Immature natural killer cell (primary cell): ENCODE measurements around the gene GLRX5. TPM values are rescaled to one million over a fixed set of nuclear protein-coding genes. Genes with fewer than 3 reads are reported as not detected.
"Not testable (repeated sequence)": the region's sequence is repeated elsewhere in the genome, so short reads cannot be mapped to it uniquely, and the experiment has no call there.

Source experiments
- DNase-seq, 3 donors: peaks; one replicate each; pipeline ENCODE4 v3.0.0; 2022; ENCODE audit warnings: mixed read lengths in 1 of 3
- H3K27ac Mint-ChIP-seq, 6 donors: one replicate each; pipeline ENCODE4 v1.8.0; 2020; ENCODE audit warnings: mixed read lengths in 6 of 6, mild to moderate bottlenecking in 5 of 6, inconsistent platforms in 4 of 6, moderate library complexity in 3 of 6
- H3K27me3 Mint-ChIP-seq, 3 donors: one replicate each; pipeline ENCODE4 v1.8.0; 2020 to 2021; ENCODE audit warnings: low read depth in 3 of 3, mild to moderate bottlenecking in 3 of 3, mixed read lengths in 3 of 3, moderate library complexity in 3 of 3, inconsistent platforms in 1 of 3
- H3K36me3 Mint-ChIP-seq, 3 donors: one replicate each; pipeline ENCODE4 v1.8.0; 2020; ENCODE audit warnings: mixed read lengths in 3 of 3, inconsistent platforms in 2 of 3, mild to moderate bottlenecking in 2 of 3
- H3K4me1 Mint-ChIP-seq, 2 donors: one replicate each; pipeline ENCODE4 v1.8.0; 2020; ENCODE audit warnings: inconsistent platforms in 2 of 2, mild to moderate bottlenecking in 2 of 2, mixed read lengths in 2 of 2, moderate library complexity in 1 of 2
- H3K4me3 Mint-ChIP-seq, 5 donors: one replicate each; pipeline ENCODE4 v1.8.0; 2020; ENCODE audit warnings: mild to moderate bottlenecking in 5 of 5, mixed read lengths in 5 of 5, inconsistent platforms in 3 of 5, moderate library complexity in 3 of 5
- H3K9me3 Mint-ChIP-seq, 6 donors: one replicate each; pipeline ENCODE4 v1.8.0; 2020; ENCODE audit warnings: mild to moderate bottlenecking in 6 of 6, mixed read lengths in 6 of 6, inconsistent platforms in 4 of 6, moderate library complexity in 3 of 6
- polyA plus RNA-seq, 3 donors: library from polyadenylated mRNA; unstranded; fragments of 300-500 nt; fragmentation: Illumina TruSeq; gene quantifications; one replicate each; pipeline ENCODE4 v1.2.3, GENCODE V29; 2021

GLRX5 gene
- polyA plus RNA-seq, 3 donors from 2014 or later = 54.5 to 87.1 (median 81.7) TPM

DNA sequence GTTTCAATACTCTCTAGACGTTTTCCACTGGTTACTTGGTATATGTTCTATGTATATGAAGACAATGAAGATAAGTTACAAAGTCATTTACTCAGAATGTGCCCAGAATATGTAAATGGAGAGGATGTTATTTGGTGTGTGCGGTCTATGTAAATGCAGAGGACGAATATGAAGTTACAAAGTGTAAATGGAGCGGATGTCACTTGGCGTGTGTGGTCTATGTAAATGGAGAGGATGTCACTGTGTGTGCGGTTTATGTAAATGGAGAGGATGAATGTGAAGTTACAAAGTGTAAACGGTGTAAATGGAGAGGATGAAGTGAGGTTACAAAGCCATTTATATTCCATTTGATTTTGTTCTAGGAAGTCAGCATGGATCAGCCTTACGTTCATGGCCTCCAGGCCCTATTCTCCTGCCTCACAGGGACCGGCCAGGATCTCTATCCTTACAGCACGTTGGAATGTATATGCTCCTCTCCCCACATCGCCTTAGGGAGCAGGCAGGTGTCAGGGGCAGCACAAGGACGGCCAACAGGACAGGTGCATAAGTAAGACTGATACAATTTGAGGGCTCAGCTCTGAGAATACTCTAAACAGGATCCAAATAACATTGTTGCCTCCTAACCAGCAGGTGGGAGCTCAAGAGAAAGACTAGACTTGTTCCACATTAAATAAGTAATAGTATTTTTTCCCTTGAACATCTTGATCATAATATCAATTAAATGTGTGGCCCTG is 42.4 kb downstream of the GLRX5 start:
- Mint-ChIP-seq H3K4me1 (no peaks in the 10 kb centered on the region), H3K27me3 (peaks cover 0 to 10% (median 2%) of the 10 kb centered on the region in 3 donors), H3K36me3 (no peaks in the 10 kb centered on the region), H3K9me3 (no peaks in the 10 kb centered on the region), H3K27ac (no peak overlapping the region), H3K4me3 (no peak overlapping the region)
- DNase-seq = no peak

- H3K27me3 Mint-ChIP-seq = peaks cover 0 to 10% (median 2%) of the 10 kb centered on the region in 3 donors
- no peak overlapping the region for H3K4me3 Mint-ChIP-seq
- peak overlapping the region in 1 of 6 donors; percentile 34 for H3K27ac Mint-ChIP-seq
- DNase-seq = no peak
- H3K9me3 Mint-ChIP-seq = no peaks in the 10 kb centered on the region
- H3K4me1 Mint-ChIP-seq = no peaks in the 10 kb centered on the region
- H3K36me3 Mint-ChIP-seq = no peaks in the 10 kb centered on the region
Observed at GRCh38 chr14:95577870-95578269, 43.0 kb downstream of the GLRX5 start.

DNA sequence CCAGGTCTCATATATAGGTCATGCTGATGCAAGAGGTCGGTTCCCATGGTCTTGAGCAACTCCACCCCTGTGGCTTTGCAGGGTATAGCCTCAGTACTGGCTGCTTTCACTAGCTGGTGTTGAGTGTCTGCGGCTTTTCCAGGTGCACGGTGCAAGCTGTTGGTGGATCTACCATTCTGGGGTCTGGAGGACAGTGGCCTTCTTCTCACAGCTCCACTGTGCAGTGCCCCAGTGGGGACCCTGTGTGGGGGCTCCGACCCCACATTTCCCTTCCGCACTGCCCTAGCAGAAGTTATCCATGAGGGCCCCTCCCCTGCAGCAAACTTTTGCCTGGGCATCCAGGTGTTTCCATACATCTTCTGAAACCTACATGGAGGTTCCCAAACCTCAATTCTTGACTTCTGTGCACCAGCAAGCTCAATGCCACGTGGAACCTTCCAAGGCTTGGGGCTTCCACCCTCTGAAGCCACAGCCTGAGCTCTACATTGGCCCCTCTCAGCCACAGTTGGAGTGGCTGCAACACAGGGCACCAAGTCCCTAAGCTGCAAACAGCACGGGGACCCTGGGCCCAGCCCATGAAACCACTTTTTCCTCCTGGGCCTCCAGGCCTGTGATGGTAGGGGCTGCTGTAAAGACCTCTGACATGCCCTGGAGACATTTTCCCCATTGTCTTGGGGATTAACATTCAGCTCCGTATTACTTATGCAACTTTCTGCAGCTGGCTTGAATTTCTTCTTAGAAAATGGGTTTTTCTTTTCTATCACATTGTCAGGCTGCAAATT is 49.2 kb downstream of the GLRX5 start:
- H3K27me3 Mint-ChIP-seq = peaks cover 0 to 12% (median 7%) of the 10 kb centered on the region in 3 donors
- not testable (repeated sequence) for H3K4me3 Mint-ChIP-seq, DNase-seq, H3K4me1 Mint-ChIP-seq, H3K27ac Mint-ChIP-seq, H3K9me3 Mint-ChIP-seq, H3K36me3 Mint-ChIP-seq

GRCh38 chr14:95585953-95586620 is 51.2 kb downstream of the GLRX5 start:
- H3K27me3 Mint-ChIP-seq = peaks cover 0 to 13% (median 7%) of the 10 kb centered on the region in 3 donors
- no peak overlapping the region for H3K27ac Mint-ChIP-seq
- H3K9me3 Mint-ChIP-seq = peaks cover 0 to 6% (median 0%) of the 10 kb centered on the region in 6 donors
- H3K4me3 Mint-ChIP-seq = no peak overlapping the region
- no peaks in the 10 kb centered on the region for H3K4me1 Mint-ChIP-seq
- no peak for DNase-seq
- no peaks in the 10 kb centered on the region for H3K36me3 Mint-ChIP-seq

- H3K27me3 Mint-ChIP-seq = peaks cover 2 to 11% (median 5%) of the 10 kb centered on the region in 3 donors
Observed at GRCh38 chr14:95591182-95591581, 56.3 kb downstream of the GLRX5 start.

More at GRCh38 chr14:95591182-95591581, 56.3 kb downstream of the GLRX5 start:
- DNase-seq, H3K9me3 Mint-ChIP-seq, H3K27ac Mint-ChIP-seq, H3K4me3 Mint-ChIP-seq, H3K4me1 Mint-ChIP-seq, H3K36me3 Mint-ChIP-seq: not testable (repeated sequence)

Other genes with a start within 250 kb of the GLRX5 start
- under 1 TPM in 2 of 3 donors, not detected in 1; 0.09 to 0.39 TPM for gene CLMN, start 215.1 kb upstream of the GLRX5 start, polyA plus RNA-seq
- gene SYNE3, start 18.4 kb upstream of the GLRX5 start, polyA plus RNA-seq = 1 to 10 TPM in 2 of 3 donors, not detected in 1; 1.0 to 1.4 TPM
- not detected for gene TCL1B, start 151.4 kb downstream of the GLRX5 start, polyA plus RNA-seq
- 1 to 10 TPM; 1.2 to 3.2 (median 1.6) TPM for gene TCL1A, start 179.1 kb downstream of the GLRX5 start, polyA plus RNA-seq